ENCODE data around the gene C4orf50.
"Not testable (repeated sequence)": the region's sequence is repeated elsewhere in the genome, so short reads cannot be mapped to it uniquely, and the experiment has no call there.

Gene C4orf50

GRCh38 chr4:5955856-5956255 lies 62.4 kb downstream of the C4orf50 start:
- ChIA-PET CTCF (no interaction called here), POLR2A (no interaction called here)
- TF ChIP-seq LEF1 (IDR thresholded peaks at IDR 0.05; ENCODE audit: borderline replicate concordance) (no peak), FOXA1 (IDR thresholded peaks at IDR 0.05) (no peak)
- DNase-seq (ENCODE audit: extremely low spot score) = no peak

DNA sequence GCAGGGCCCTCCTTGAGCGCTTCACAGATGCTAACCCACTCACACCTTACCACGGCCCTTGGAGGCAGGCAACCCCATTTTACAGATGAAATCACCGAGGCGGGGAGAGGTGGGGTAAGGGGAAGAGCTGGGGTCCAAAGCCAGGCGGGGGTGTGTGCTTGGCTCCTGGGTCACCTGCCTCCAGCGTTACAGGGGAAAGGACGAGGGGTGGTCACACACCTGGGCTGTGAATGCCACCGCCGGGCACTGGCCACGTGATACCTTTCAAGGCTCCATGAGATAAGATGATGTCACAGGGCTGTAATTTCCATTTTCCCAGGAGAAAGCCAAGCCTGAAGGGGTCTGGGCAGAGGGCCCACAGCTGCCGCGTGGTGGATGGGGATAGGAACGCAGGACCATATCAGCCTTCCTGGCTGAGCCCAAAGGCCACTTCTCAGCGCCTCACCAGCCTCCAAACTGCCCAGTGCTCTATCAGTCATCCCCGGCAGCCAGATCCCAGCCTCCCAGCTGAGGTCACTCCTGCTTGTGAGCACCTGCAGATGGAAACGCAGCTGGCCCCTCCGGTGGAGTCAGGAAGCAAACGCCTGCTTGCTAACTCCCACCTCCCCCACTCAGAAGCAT lies 62.9 kb downstream of the C4orf50 start:
- TF ChIP-seq CTBP1 (IDR thresholded peaks at IDR 0.05; ENCODE audit: borderline replicate concordance) (no peak), LEF1 (IDR thresholded peaks at IDR 0.05; ENCODE audit: borderline replicate concordance) (no peak), ELF4 (IDR thresholded peaks at IDR 0.05) (no peak), L3MBTL2 (conservative IDR thresholded peaks at IDR 0.05) (no peak), TARDBP (IDR thresholded peaks at IDR 0.05) (no peak), BHLHE40 (IDR thresholded peaks at IDR 0.05; ENCODE audit: borderline replicate concordance) (no peak), NFRKB (IDR thresholded peaks at IDR 0.05) (no peak), SUZ12 (IDR thresholded peaks at IDR 0.05) (no peak), ARNT (IDR thresholded peaks at IDR 0.05) (no peak), ZNF384 (IDR thresholded peaks at IDR 0.05) (no peak), SP1 (IDR thresholded peaks at IDR 0.05) (no peak), FOXM1 (IDR thresholded peaks at IDR 0.05; ENCODE audit: borderline replicate concordance) (no peak), FOXA1 (IDR thresholded peaks at IDR 0.05) (no peak), HDGF (IDR thresholded peaks at IDR 0.05; ENCODE audit: borderline replicate concordance) (no peak), FOXK2 (IDR thresholded peaks at IDR 0.05) (no peak)
- TF ChIP-seq, protein P1, sequence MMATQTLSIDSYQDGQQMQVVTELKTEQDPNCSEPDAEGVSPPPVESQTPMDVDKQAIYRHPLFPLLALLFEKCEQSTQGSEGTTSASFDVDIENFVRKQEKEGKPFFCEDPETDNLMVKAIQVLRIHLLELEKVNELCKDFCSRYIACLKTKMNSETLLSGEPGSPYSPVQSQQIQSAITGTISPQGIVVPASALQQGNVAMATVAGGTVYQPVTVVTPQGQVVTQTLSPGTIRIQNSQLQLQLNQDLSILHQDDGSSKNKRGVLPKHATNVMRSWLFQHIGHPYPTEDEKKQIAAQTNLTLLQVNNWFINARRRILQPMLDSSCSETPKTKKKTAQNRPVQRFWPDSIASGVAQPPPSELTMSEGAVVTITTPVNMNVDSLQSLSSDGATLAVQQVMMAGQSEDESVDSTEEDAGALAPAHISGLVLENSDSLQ (IDR thresholded peaks at IDR 0.05) = no peak
- CTCF ChIA-PET = no interaction called here
- DNase-seq (ENCODE audit: extremely low spot score) = no peak
- POLR2A ChIA-PET = no interaction called here

GRCh38 chr4:5954056-5954760 lies 64.0 kb downstream of the C4orf50 start:
- ChIA-PET CTCF (no interaction called here), POLR2A (no interaction called here)
- TF ChIP-seq BHLHE40 (IDR thresholded peaks at IDR 0.05; ENCODE audit: borderline replicate concordance) (no peak), ZNF384 (IDR thresholded peaks at IDR 0.05) (no peak), HDGF (IDR thresholded peaks at IDR 0.05; ENCODE audit: borderline replicate concordance) (no peak), LEF1 (IDR thresholded peaks at IDR 0.05; ENCODE audit: borderline replicate concordance) (no peak), FOXK2 (IDR thresholded peaks at IDR 0.05) (no peak), SUZ12 (IDR thresholded peaks at IDR 0.05) (no peak), TARDBP (IDR thresholded peaks at IDR 0.05) (no peak), ELF4 (IDR thresholded peaks at IDR 0.05) (no peak), NFRKB (IDR thresholded peaks at IDR 0.05) (no peak), FOXM1 (IDR thresholded peaks at IDR 0.05; ENCODE audit: borderline replicate concordance) (no peak), SP1 (IDR thresholded peaks at IDR 0.05) (no peak), FOXA1 (IDR thresholded peaks at IDR 0.05) (no peak), L3MBTL2 (conservative IDR thresholded peaks at IDR 0.05) (no peak), CTBP1 (IDR thresholded peaks at IDR 0.05; ENCODE audit: borderline replicate concordance) (no peak), ARNT (IDR thresholded peaks at IDR 0.05) (no peak)
- TF ChIP-seq, protein P1 (IDR thresholded peaks at IDR 0.05) = no peak
- DNase-seq (ENCODE audit: extremely low spot score) = no peak

DNA sequence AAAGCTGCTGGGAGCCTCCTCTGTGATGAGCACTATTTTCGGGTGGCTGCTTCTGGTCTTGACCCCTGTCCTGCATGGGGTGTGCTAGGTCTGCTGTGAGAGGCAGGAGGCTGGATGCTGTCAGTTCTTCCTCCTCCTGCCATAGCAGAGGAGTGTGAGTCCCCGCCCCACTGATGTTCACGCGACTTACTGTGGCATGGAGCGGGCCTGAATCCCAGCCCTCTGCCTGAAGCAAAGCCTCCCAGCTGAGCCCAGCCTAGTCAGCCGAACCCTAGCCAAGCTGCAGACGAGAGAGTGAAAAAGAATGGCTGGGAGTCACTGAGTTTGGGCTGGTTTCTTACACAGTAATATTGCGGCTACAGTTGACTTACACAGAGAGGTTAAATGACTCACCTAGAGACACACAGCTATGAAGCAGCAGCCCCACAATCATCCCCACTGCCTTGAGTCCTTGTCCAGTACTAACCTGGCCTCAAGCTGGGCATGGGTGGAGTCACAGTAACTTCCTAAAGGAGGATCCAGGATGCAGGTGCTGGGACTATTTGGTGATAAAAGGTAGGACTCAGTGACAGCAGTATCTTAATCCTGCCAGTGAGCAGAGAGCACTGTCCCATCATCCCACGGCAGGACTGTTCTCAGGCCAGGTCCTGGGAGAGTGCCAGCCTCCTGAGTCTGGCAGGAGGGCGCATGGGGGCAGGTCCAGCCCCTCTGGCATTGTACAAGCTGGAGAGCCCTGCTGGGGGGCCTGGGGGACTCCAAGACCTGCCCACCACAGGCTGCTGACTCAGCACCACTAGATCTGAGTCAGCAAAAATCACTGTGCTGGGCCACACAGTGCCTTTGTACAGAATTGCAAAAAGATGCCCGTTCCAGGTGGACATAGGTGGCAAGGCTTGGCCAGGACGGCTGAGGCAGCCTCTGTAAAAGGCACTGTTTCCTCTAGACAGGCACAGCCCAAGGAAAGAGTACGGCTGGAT lies 65.0 kb downstream of the C4orf50 start:
- POLR2A ChIA-PET = no interaction called here
- no peak for DNase-seq (ENCODE audit: extremely low spot score)
- TF ChIP-seq ELF4 (IDR thresholded peaks at IDR 0.05) (no peak), BHLHE40 (IDR thresholded peaks at IDR 0.05; ENCODE audit: borderline replicate concordance) (no peak), TARDBP (IDR thresholded peaks at IDR 0.05) (no peak), ARNT (IDR thresholded peaks at IDR 0.05) (no peak), SUZ12 (IDR thresholded peaks at IDR 0.05) (no peak), L3MBTL2 (conservative IDR thresholded peaks at IDR 0.05) (no peak), FOXK2 (IDR thresholded peaks at IDR 0.05) (no peak)
- CTCF ChIA-PET = no interaction called here

GRCh38 chr4:5952286-5952974 lies 65.8 kb downstream of the C4orf50 start:
- CTCF ChIA-PET = no interaction called here
- TF ChIP-seq FOXM1 (IDR thresholded peaks at IDR 0.05; ENCODE audit: borderline replicate concordance) (no peak), CTBP1 (IDR thresholded peaks at IDR 0.05; ENCODE audit: borderline replicate concordance) (no peak), NFRKB (IDR thresholded peaks at IDR 0.05) (no peak), ARNT (IDR thresholded peaks at IDR 0.05) (no peak), FOXA1 (IDR thresholded peaks at IDR 0.05) (no peak), TARDBP (IDR thresholded peaks at IDR 0.05) (no peak), BHLHE40 (IDR thresholded peaks at IDR 0.05; ENCODE audit: borderline replicate concordance) (no peak), SUZ12 (IDR thresholded peaks at IDR 0.05) (no peak), ZNF384 (IDR thresholded peaks at IDR 0.05) (no peak), LEF1 (IDR thresholded peaks at IDR 0.05; ENCODE audit: borderline replicate concordance) (no peak)
- TF ChIP-seq, protein P1 (IDR thresholded peaks at IDR 0.05) = no peak
- POLR2A ChIA-PET = no interaction called here
- DNase-seq (ENCODE audit: extremely low spot score) = no peak

DNA sequence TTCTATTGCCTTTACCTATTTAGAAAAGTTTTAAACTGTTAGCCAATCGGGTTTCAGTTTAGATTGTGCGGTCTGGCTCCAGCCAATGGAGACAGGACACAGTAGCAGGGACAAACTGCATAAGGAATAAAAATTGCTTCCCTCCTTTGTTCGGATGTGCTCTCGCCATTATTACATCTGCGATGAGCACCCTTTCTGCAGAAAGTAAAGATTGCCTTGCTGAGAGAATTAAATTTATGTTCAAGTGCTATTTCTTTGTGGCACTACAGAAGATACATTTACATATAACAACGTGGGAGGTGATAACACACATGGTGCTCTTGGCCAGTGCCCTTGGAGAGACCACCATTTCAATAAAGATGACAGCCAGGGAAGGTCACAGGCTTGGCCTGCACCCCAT lies 71.6 kb downstream of the C4orf50 start:
- DNase-seq (ENCODE audit: extremely low spot score); CTCF ChIA-PET; POLR2A ChIA-PET: not testable (repeated sequence)
